ENCODE measurements around the gene PDE6D.

PDE6D gene

DNA sequence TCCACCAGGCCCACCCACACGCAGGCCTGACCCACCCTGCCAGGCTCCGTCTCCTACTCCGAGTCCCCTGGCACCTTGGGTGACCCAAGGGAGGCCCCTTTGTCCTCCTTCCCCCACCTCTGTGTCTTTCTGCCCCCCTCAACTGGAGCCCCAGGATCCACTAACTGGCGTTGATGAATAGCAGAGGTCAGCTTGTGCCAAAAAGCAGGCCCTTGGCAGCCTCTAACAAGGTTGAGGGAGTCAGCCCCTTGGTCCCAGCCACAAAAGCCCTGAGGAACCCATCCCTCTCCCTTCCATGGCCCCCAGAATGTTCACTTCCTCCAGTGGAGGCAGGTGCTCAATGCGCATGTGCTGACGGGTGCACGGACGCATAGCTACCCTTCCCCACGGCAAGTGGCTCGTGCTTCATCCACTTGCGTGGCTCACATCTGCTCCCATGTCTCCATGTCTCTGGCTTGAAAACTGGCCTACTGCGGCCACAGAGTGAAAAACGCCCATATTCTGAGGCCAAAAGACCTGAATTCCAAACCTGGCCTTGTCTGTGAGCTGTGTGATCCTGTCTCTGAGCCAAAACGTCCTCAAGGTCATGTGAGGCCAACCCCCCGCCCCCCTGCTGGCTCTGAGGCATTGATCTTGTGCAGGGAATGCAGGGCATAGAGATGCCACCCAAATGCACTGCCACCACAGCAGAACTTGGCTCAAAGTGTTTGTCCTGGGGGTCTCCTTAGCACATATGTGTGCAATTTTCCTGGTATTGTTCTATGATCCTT lies 91.8 kb downstream of the PDE6D start:
- no peak for DNase-seq (ENCODE audit: low read depth)
- no peak overlapping the region for H3K4me3 ChIP-seq (ENCODE audit: low read depth, low read length)
- TF ChIP-seq, protein P1, sequence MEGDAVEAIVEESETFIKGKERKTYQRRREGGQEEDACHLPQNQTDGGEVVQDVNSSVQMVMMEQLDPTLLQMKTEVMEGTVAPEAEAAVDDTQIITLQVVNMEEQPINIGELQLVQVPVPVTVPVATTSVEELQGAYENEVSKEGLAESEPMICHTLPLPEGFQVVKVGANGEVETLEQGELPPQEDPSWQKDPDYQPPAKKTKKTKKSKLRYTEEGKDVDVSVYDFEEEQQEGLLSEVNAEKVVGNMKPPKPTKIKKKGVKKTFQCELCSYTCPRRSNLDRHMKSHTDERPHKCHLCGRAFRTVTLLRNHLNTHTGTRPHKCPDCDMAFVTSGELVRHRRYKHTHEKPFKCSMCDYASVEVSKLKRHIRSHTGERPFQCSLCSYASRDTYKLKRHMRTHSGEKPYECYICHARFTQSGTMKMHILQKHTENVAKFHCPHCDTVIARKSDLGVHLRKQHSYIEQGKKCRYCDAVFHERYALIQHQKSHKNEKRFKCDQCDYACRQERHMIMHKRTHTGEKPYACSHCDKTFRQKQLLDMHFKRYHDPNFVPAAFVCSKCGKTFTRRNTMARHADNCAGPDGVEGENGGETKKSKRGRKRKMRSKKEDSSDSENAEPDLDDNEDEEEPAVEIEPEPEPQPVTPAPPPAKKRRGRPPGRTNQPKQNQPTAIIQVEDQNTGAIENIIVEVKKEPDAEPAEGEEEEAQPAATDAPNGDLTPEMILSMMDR (IDR thresholded peaks at IDR 0.05; ENCODE audit: insufficient read depth, low read depth, low read length, missing control alignments): no peak

DNA sequence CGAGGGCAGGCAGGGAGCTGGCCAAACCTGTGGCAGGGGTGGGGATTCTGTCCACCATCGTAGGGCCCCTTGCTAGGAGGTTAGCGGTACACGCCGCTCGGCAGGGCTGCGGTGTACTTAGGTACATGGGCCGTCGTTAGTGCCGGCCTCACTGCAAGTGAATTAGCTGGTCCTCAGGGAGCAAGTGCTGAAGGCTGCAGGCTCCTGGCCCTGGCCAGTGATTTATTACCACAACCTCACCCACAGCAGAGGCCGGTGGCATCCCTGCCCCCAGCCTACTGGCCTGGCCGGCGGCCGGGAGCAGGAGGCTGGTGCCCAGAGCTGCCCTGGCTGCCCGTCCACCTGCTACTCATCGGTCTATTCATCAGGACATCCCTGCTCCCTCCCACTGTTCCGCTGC lies 92.4 kb downstream of the PDE6D start:
- no peak for DNase-seq (ENCODE audit: low read depth)
- H3K4me3 ChIP-seq (ENCODE audit: low read depth, low read length): no peak overlapping the region
- TF ChIP-seq, protein P1 (IDR thresholded peaks at IDR 0.05; ENCODE audit: insufficient read depth, low read depth, low read length, missing control alignments): no peak

DNA sequence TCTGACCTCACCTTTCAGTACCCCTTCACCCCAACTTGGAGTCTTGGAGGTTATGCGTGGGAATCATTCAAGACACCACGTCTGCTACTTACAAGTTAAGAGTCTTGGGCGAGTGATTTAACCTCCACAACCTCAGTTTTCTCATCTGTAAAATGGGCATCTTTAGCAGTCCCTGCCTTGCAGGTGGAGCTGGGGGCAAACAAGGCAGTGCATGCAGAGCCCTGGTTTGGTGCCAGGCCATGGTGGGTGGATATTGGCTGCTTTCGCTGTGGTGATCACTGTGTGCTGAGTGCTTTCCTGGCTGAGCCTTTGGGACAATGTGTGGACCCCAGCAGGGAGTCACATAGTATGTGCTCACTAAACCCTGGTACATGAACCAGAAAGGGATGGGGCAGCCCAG lies 93.1 kb downstream of the PDE6D start:
- no peak overlapping the region for H3K4me3 ChIP-seq (ENCODE audit: low read depth, low read length)

DNA sequence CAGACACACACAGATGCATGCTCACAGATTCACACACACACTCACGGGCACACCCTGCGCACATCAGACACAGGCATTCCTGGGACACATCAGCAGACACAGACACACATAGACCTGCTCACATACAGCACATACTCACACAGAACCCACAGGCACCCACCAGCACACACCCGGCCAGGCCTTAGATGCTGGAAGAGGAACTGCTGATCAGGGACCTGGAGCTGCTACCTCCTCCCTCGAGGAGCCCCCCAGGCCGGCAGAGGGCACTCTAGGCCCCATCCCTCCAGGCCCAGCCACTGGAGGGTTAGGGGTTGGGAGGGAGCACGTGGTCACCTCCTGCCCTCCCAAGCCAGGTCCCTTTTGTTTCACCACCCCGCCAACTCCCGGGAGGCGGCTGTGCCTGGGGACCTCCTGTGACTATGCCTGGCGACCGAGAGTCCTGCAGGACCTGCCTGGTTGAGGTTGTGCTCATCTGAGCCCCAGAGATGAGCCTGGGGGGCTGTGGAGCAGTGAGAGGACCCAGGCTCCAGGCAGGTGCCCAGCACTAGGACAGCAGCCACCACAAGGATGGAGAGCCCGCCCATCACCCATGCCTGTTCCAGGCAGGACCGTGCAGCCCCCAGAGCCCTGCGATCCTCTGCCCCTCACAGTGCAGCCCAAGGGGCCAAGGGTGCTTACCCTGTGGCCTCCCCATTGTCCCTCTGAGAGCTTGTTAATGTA lies 93.8 kb downstream of the PDE6D start:
- TF ChIP-seq, protein P1 (IDR thresholded peaks at IDR 0.05; ENCODE audit: insufficient read depth, low read depth, low read length, missing control alignments): peak; percentile 81
- no peak overlapping the region for H3K4me3 ChIP-seq (ENCODE audit: low read depth, low read length)
- DNase-seq (ENCODE audit: low read depth): peak; percentile 71

More for the DNA sequence above, 93.1 kb downstream of the PDE6D start:
- DNase-seq (ENCODE audit: low read depth): no peak
- TF ChIP-seq, protein P1 (IDR thresholded peaks at IDR 0.05; ENCODE audit: insufficient read depth, low read depth, low read length, missing control alignments): no peak

DNA sequence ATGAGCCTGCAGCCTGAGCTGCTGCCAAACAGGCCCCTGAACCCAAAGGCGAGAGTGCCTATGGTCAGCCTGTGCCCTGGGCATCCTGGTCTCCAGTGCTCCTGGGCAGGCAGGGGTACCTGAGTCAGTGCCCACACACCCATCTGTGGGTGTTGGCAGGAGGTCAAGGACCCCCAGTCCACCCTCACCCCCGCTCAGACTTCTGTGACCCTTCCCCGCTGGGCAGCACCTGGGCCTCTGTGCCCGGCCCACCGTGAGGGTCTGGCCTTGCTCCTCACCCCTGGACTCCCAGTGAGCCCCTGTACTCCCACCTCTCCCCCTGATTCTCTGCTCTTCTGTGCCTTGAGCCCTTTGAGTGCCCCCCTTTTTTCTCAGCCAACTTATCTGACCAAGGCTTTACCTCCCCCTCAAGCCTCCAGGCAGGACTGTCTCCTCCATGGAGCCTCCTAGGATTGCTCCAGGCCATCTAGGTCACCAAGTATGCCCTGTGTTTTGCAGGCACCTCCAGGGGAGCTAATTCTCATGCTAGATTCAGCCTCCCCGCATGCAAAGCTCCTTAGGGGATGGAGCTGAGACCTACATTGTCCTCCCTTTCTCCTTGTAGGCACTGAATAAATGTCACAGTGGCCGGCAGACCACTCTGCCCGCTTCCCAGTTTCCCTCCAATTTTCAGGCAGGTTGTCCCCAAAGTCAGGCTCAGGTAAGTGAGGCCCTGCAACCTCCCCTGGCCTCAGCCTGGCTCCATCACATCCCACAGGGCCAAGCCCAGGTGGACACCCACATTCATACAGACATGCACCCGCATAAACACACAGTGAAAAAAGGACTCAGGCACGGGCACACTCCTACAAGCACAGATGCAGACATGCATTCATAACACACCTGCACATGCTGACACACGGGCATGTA lies 94.6 kb downstream of the PDE6D start:
- DNase-seq (ENCODE audit: low read depth): no peak
- TF ChIP-seq, protein P1 (IDR thresholded peaks at IDR 0.05; ENCODE audit: insufficient read depth, low read depth, low read length, missing control alignments): no peak
- H3K4me3 ChIP-seq (ENCODE audit: low read depth, low read length): no peak overlapping the region

DNA sequence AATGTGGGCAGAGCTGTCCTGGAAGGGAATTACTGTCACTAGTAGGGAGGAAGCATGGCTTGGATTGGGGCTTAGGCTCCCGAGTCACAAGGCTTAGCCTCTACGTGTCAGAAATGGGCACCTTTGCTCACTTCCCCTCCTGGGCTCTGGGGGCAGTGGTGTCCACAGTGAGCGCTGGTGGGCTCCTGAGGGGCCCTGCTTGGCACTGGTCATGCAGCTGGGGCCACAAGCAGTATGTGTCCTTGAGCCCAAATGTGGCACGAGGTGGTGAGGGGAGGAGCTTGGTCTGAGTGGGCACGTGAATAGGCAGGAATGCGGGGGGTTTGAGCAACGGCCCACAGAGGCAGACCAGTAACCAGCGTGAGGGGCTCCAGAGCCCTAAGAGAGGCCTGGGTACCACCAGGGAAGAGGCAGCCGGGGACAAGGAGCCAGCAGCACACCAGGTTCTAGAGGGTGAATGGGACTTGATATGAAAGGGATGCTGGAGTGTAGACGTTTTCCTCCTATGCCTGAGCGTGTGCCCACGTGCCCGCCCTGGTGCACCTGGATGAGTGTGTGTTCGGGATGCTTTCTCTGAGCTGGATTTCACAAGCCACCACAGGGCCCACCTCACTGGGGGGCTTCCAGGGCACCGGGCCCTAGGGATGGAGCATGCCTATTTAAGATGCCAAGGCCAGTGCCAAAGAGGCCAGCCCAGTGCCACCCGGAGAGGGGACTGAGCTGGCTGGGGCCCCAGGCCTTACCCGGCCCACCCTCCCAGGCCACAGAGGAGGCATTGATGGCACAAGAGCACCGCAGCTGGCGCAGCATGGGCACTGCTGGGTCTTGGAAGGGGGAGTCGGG lies 95.5 kb downstream of the PDE6D start:
- no peak overlapping the region for H3K4me3 ChIP-seq (ENCODE audit: low read depth, low read length)
- TF ChIP-seq, protein P1 (IDR thresholded peaks at IDR 0.05; ENCODE audit: insufficient read depth, low read depth, low read length, missing control alignments): peak; percentile 38
- no peak for DNase-seq (ENCODE audit: low read depth)

Data from GM12865 (cell line).